K562 (cell line): ENCODE data around the gene NEU1. TPM values are rescaled to one million over a fixed set of nuclear protein-coding genes. Genes with fewer than 3 reads are reported as not detected.

Experiments used
- CBFA2T2 ChIP-seq: fragments of 450-650 bp; conservative IDR thresholded peaks from 2 replicates; pipeline ENCODE4 v1.6.1; 2017; ENCODE audit warnings: mild to moderate bottlenecking
- CREB3 ChIP-seq: fragments of 450-650 bp; conservative IDR thresholded peaks from 2 replicates; pipeline ENCODE4 v1.6.1; 2016; ENCODE audit warnings: missing genetic modification characterization, low read depth, mild to moderate bottlenecking, missing compliant biosample characterization, moderate library complexity
- ETS1 ChIP-seq: conservative IDR thresholded peaks from 2 replicates; pipeline ENCODE4 v1.6.1; 2011; ENCODE audit warnings: low read depth, mild to moderate bottlenecking, low read length; ENCODE audit not compliant: control insufficient read depth
- LCOR ChIP-seq: sonication (generic); formaldehyde crosslinking; IDR thresholded peaks from 2 replicates; pipeline ENCODE4 v1.8.0; 2022; ENCODE audit warnings: mild to moderate bottlenecking, missing genetic modification reagents
- MTA3 ChIP-seq: fragments of 450-650 bp; formaldehyde crosslinking; IDR thresholded peaks from 2 replicates; pipeline ENCODE4 v1.6.1; 2017; ENCODE audit warnings: mild to moderate bottlenecking, borderline replicate concordance
- NRF1 ChIP-seq, 2 experiments: fragments of 450-650 bp; IDR thresholded peaks in 1 of 2; conservative IDR thresholded peaks in 1 of 2; 2 replicates each; pipeline ENCODE4 v1.6.1; 2014; ENCODE audit warnings: mild to moderate bottlenecking in 2 of 2
- PHB2 ChIP-seq: fragments of 450-650 bp; IDR thresholded peaks from 2 replicates; pipeline ENCODE4 v1.6.1; 2017; ENCODE audit warnings: low read depth
- POLR3G ChIP-seq: IDR thresholded peaks from 2 replicates; pipeline ENCODE4 v1.6.1; 2011; ENCODE audit not compliant: insufficient read length, insufficient replicate concordance; ENCODE audit errors: extremely low read depth
- RFX1 ChIP-seq: fragments of 450-650 bp; IDR thresholded peaks from 2 replicates; pipeline ENCODE4 v1.6.1; 2016; ENCODE audit warnings: mild to moderate bottlenecking, moderate library complexity
- SIX5 ChIP-seq, 2 experiments: IDR thresholded peaks; 2 replicates each; pipeline ENCODE4 v1.6.1; 2011; ENCODE audit warnings: low read length in 2 of 2, borderline replicate concordance in 1 of 2, low read depth in 1 of 2, mild to moderate bottlenecking in 1 of 2, moderate library complexity in 1 of 2; ENCODE audit not compliant: insufficient read depth in 1 of 2
- SMAD4 ChIP-seq: fragments of 250-450 bp; sonication (Bioruptor Pico); conservative IDR thresholded peaks from 2 replicates; pipeline ENCODE4 v1.8.0; 2021; ENCODE audit warnings: inconsistent platforms, mild to moderate bottlenecking, moderate library complexity
- SMARCC2 ChIP-seq: fragments of 450-650 bp; IDR thresholded peaks from 2 replicates; pipeline ENCODE4 v1.6.1; 2017; ENCODE audit warnings: antibody characterized with exemption, moderate library complexity, mild to moderate bottlenecking, low read depth
- SREBF2 ChIP-seq: sonication (generic); formaldehyde crosslinking; IDR thresholded peaks from 2 replicates; pipeline ENCODE4 v1.4.0; 2020; ENCODE audit warnings: mild to moderate bottlenecking, missing genetic modification reagents
- THRAP3 ChIP-seq: fragments of 450-650 bp; IDR thresholded peaks from 2 replicates; pipeline ENCODE4 v1.6.1; 2016; ENCODE audit warnings: mild to moderate bottlenecking, inconsistent platforms, borderline replicate concordance
- ZBTB8A ChIP-seq: fragments of 450-650 bp; IDR thresholded peaks from 2 replicates; pipeline ENCODE4 v1.6.1; 2018; ENCODE audit warnings: mild to moderate bottlenecking, moderate library complexity; ENCODE audit not compliant: partially characterized antibody
- ZNF282 ChIP-seq: sonication (generic); formaldehyde crosslinking; IDR thresholded peaks from 2 replicates; pipeline ENCODE4 v1.8.1; 2023; ENCODE audit warnings: missing genetic modification reagents
- ZNF384 ChIP-seq: IDR thresholded peaks from 2 replicates; pipeline ENCODE4 v1.6.1; 2012; ENCODE audit warnings: low read depth, low read length, improper control_type of control experiment
- ZNF445 ChIP-seq: fragments of 250-450 bp; sonication (Bioruptor Pico); IDR thresholded peaks from 2 replicates; pipeline ENCODE4 v1.4.0; 2020; ENCODE audit warnings: low read depth, mild to moderate bottlenecking, moderate library complexity
- ZNF561 ChIP-seq: fragments of 450-650 bp; formaldehyde crosslinking; conservative IDR thresholded peaks from 2 replicates; pipeline ENCODE4 v1.4.0; 2020; ENCODE audit warnings: mild to moderate bottlenecking, moderate library complexity
- ZNF77 ChIP-seq: fragments of 250-450 bp; sonication (Bioruptor Pico); IDR thresholded peaks from 2 replicates; pipeline ENCODE4 v1.5.0; 2020
- polyA plus RNA-seq, 8 experiments: library from polyadenylated mRNA; depleted of rRNA in 4 of 8; stranded (reverse) in 5 of 8; unstranded in 3 of 8; fragments of >200 nt; fragmentation: Nextera tagmentation in 2 of 8; fragmentation: Illumina TruSeq in 1 of 8; extraction: Ambion mirVana in 2 of 8; extraction: Trizol in 1 of 8; gene quantifications; 2 replicates each; pipeline versions ENCODE4 v1.2.1 to v1.2.3, GENCODE V29; 2011 to 2014; ENCODE audit warnings: inconsistent platforms in 1 of 8, missing spikeins in 1 of 8
- total RNA-seq, 7 experiments: library from RNA; depleted of rRNA in 6 of 7; stranded (reverse); fragments of >200 nt in 6 of 7; fragmentation: Illumina TruSeq in 2 of 7; extraction: Trizol in 2 of 7; gene quantifications; 2 replicates each; pipeline versions ENCODE4 v1.2.1 to v1.2.3, GENCODE V29; 2011 to 2021; ENCODE audit warnings: low replicate concordance in 1 of 7
- TF ChIP-seq, protein P1 (sequence below): sonication (generic); formaldehyde crosslinking; IDR thresholded peaks from 2 replicates; pipeline ENCODE4 v1.8.0; 2022; ENCODE audit warnings: missing genetic modification reagents, mild to moderate bottlenecking, borderline replicate concordance
- TF ChIP-seq, protein P2 (sequence below): fragments of 250-450 bp; sonication (Bioruptor Pico); IDR thresholded peaks from 2 replicates; pipeline ENCODE4 v1.5.0; 2021; ENCODE audit warnings: mild to moderate bottlenecking, borderline replicate concordance

NEU1 gene
- total and polyA plus RNA-seq, 9 of the 15 experiments (the other 6 are each of a cell fraction or from before 2014, with no cell fraction given), result 14.8 to 67.8 (median 51.0) TPM

- TF ChIP-seq POLR3G (no peak), ETS1 (no peak), SIX5 (IDR thresholded peaks at IDR 0.05; ENCODE audit: borderline replicate concordance in 1 of 2, insufficient read depth in 1 of 2, low read depth in 1 of 2, low read length in 2 of 2) (no peak), LCOR (CRISPR knock-in tag) (no peak), ZNF561 (CRISPR knock-in tag) (0 out of 2 replicates have a peak, but pooled peaks have one; percentile 46), NRF1 (conservative IDR thresholded peaks at IDR 0.05 in 1 of 2, IDR thresholded peaks at IDR 0.05 in 1 of 2) (no peak), CBFA2T2 (no peak), THRAP3 (no peak), CREB3 (tag) (no peak), SMARCC2 (no peak), MTA3 (peak; percentile 90; the same call in 1 of the 2 replicates), SMAD4 (CRISPR knock-in tag) (peak; percentile 31; the same call in 1 of the 2 replicates), SREBF2 (CRISPR knock-in tag) (no peak), ZNF384 (peak; percentile 99), PHB2 (no peak), RFX1 (no peak), ZNF77 (CRISPR knock-in tag) (no peak), ZNF282 (CRISPR knock-in tag) (no peak), ZNF445 (CRISPR knock-in tag) (no peak), ZBTB8A (no peak)
- TF ChIP-seq, protein P1, sequence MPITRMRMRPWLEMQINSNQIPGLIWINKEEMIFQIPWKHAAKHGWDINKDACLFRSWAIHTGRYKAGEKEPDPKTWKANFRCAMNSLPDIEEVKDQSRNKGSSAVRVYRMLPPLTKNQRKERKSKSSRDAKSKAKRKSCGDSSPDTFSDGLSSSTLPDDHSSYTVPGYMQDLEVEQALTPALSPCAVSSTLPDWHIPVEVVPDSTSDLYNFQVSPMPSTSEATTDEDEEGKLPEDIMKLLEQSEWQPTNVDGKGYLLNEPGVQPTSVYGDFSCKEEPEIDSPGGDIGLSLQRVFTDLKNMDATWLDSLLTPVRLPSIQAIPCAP, result no peak
- TF ChIP-seq, protein P2, sequence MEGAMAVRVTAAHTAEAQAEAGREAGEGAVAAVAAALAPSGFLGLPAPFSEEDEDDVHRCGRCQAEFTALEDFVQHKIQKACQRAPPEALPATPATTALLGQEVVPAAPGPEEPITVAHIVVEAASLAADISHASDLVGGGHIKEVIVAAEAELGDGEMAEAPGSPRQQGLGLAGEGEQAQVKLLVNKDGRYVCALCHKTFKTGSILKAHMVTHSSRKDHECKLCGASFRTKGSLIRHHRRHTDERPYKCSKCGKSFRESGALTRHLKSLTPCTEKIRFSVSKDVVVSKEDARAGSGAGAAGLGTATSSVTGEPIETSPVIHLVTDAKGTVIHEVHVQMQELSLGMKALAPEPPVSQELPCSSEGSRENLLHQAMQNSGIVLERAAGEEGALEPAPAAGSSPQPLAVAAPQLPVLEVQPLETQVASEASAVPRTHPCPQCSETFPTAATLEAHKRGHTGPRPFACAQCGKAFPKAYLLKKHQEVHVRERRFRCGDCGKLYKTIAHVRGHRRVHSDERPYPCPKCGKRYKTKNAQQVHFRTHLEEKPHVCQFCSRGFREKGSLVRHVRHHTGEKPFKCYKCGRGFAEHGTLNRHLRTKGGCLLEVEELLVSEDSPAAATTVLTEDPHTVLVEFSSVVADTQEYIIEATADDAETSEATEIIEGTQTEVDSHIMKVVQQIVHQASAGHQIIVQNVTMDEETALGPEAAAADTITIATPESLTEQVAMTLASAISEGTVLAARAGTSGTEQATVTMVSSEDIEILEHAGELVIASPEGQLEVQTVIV (CRISPR knock-in tag), result no peak
Observed at GRCh38 chr6:31829633-31830283, 32.9 kb downstream of the NEU1 start (continued).
